Left kidney (tissue), 2 donors: ENCODE data around the gene SHISA7. TPM values are rescaled to one million over a fixed set of nuclear protein-coding genes. Genes with fewer than 3 reads are reported as not detected.
A peak's percentile ranks its signal among the peaks of the same experiment; 100 is the strongest.
"Not testable (repeated sequence)": the region's sequence is repeated elsewhere in the genome, so short reads cannot be mapped to it uniquely, and the experiment has no call there.

ENCODE experiments used
- DNase-seq: peaks from one replicate; pipeline ENCODE4 v3.0.0-alpha.2; 2013
- polyA plus RNA-seq: library from polyadenylated mRNA; unstranded; fragments of 120-200 nt; gene quantifications from one replicate; pipeline ENCODE4 v1.2.1, GENCODE V29; 2013; ENCODE audit not compliant: insufficient read length

SHISA7 gene
- polyA plus RNA-seq, 1 donor = 0.20 TPM

DNA sequence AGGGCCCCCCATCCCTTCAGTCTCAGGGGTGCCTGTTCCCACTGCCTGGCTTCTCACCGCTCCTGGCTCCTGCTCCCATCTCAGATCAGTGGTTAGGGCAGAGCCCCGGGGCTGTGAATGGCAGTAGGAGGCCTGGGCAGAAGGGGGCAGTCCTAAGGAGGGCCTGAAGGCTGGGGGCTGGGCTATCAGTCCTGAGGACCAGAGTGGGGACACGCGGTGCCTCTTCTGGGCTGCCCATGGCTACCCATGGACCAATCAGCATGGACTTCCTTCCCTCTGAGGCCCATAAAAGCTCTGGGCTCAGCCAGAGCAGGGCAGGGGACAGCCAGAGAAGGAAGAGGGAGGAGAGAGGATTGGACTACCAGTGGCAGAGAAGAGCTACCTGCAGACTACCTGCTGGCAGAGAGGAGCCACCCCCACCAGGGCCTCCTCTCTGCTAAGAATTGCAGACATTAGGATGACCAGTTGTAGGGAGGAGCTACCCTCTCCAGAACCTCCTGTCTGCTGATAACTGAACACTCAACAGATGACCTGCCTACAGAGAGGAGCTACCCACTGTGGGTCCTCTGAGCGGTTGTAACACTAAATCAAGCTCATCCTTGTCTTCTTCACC lies 23.4 kb downstream of the SHISA7 start:
- no peak for DNase-seq

DNA sequence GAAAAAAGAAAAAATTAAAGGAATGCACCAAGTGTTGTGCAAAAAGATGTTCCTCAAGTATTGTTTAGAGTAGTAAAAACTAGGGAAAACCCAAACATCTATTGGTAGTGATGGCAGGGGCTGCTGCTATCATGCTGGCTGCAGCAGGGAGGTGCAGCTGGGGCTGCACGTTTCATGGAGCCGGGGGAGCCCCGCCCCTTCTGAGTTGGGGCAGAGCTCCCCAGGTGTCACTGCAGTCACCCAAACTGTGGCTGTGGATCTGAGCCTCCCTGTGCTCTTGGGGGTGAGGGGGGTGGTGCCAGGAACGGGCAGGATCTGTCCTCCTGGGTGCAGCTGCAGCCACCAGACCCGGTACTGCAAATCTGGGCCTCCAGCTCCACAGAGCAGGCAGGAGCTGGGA lies 24.0 kb downstream of the SHISA7 start:
- DNase-seq = no peak

DNA sequence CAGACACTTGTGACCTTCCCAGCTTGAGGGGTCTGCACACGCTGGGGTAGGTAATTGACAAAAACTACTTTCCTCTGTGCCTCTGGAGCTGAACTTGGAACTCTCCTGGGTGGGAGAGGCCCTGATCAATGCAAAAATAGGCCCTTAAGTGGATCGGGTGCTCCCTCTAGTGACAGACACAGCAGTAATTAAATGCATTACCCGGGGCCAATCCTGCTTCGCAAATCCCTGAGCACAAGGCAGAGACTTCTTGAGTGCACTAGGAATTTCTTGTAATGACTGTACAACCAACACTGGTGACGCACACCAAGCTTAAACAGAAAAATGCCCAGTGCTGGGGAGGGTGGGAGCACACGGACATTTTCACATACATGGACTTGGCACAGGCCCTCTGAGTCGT lies 24.9 kb downstream of the SHISA7 start:
- peak; percentile 82 for DNase-seq

DNA sequence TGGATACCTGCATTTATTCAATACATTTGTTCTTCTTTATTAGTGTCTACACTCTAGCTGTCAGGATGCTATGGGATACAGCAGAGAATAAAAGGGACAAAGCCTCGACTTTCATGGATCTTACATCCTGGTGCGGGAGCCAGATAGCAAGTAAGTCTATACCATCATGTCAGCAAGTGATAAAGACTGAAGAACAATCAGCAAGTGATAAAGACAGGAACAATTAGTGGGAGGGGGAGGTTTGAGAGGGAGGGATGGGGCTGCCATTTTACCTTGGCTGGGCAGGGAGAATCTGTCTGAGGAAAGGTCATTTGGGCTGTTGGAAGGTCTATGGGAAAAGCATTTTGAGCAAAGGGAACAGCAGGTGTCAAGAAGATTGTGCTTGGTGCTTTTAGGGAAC lies 32.9 kb downstream of the SHISA7 start:
- no peak for DNase-seq

DNA sequence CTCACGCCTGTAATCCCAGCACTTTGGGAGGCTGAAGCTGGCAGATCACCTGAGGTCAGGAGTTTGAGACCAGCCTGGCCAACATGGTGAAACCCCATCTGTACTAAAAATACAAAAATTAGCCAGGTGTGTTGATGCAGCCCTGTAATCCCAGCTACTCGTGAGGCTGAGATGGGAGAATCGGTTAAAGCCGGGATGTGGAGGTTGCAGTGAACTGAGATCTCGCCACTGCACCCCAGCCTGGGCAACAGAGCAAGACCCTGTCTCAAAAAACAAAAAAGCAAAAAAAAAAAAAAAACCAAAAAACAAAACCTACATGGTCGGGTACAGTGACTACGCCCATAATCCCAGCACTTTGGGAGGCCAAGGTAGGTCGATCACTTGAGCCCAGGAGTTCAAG lies 33.9 kb downstream of the SHISA7 start:
- not testable (repeated sequence) for DNase-seq

DNA sequence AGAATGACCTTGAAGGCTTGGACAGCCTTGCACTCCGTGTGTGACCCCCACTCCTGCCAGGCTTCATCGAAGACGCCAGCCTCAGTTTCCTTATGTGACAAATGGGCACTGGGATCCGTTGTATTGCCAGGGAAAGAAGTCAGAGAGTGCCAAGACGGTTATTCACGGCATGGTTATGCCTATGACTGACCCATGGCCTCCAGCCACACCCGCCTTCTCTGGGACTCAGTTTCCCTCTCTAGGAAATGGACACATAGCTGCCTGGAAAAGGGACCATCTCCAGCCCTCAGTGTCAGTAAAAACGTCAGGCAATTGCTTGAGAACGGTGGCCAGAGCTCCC lies 34.6 kb downstream of the SHISA7 start:
- DNase-seq = no peak

DNA sequence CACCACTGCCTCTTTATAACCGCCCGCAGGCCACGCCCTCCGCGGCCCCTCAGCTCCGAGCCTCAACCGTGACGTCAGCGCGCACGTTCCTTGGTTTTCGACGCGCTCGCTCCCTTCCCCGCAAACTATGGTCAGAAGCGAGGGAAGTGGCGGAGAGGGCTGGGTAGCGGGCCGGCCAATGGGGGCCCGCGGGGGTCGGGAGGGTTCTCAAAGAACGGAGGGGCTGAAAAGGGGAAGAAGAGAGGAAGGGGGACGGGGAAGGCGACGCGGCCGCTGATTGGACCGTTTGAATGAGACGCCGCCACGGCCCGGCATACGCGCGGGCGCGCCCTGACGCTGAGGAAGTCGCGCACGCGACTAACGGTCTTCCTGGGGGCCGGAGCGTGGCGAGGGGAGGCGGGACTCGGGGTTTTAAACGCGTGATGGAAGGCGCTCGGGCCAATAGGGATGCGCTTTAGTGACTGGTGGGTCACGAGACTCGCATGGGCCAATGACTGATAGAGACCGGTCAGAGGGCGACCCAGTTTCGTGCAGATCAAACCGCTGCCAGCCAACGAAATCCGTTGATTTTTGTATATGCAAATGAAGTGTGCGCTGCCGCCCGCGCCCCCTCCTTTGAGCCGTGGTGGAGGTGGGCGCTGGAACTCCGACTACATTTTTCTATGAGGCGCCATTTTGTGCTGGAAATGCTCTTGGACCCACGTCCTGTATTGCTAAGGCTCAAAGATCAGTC lies 35.1 kb downstream of the SHISA7 start:
- DNase-seq = peak; percentile 99

DNA sequence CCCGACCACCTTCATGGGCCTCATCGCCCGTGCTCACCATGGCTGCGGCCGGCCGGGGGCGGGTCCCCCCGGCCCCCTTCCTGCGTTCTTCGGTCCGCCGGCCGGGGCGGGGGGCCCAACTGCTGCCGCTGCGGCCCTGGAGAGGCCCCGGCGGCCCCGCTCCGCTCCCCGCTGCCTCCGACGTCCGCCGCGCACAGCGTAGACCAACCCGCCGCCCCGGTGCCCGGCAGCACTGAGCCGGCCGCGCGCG lies 35.6 kb downstream of the SHISA7 start, which contains the start of gene UBE2S:
TSS of gene UBE2S (minus strand) at position 239 of the 250 bp plus-strand sequence. CDS start at position 40, 199 bp downstream.
- not testable (repeated sequence) for DNase-seq

DNA sequence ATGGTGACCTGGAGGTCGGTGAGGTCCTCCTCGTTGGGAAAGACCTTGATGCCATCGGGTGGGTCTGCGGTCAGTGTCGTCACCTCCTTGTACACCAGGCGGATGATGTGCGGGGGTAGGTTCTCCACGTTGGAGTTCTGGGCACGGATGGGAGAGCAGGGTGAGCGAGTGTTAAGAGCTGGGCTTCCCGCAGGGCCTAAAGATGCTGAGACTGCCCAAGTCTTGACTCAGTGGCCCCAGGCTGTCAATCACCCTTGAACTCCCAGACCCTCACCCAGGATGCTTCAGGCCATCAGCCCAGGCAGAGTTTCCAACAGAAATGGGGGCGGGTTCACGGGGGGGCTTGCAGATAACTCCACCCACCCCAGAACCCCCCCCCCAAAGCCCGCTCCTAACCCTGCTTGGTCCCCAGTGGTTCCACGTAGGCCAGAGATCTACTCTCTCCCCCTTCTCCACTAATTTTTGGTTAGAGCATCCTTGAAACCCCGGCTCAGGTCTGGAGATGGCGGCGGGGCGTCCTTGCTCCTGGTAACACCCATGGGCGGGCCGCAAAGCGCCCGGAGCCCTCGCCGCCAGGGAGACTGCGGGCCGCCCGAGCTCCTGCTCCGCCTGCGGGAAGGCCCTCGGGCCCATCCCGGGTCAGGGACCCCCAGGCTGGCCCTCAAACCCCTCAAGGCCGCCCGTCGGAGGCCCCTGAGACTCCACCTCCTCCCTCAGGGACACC lies 36.1 kb downstream of the SHISA7 start:
- no peak for DNase-seq

DNA sequence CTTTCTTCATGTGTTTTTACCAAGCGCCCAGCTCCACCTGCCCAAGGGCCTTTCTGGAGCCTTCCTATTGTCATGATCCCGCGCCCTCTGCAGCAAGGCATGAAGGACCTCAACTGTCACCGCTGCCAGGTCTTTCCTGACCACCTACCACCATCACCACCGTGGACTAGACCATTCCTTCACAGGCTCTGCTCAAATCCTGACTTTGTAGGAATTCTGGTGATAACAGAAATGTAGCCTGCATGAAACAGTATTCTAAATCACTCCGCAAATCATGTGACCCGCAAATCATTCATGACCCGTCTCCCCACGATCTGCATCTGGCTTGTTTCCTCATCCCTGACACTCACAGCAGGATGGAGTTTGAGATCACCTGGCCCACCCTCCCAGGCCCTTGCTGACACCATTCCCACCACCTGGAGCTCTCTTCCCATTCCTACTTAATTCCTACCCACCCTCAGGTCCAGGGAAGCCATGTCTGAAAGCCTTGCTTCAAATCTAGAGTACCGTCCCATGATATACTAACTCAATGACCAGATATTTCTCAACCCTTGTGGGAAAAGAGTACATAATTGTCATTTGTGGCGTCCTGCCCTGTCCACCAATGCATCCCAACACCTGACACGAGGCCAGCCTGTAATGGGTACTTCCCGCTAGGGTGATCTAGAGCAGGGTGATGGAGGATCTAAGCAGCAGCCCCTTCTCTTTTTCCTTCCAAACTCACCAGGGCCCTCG lies 36.8 kb downstream of the SHISA7 start:
- DNase-seq = no peak

DNA sequence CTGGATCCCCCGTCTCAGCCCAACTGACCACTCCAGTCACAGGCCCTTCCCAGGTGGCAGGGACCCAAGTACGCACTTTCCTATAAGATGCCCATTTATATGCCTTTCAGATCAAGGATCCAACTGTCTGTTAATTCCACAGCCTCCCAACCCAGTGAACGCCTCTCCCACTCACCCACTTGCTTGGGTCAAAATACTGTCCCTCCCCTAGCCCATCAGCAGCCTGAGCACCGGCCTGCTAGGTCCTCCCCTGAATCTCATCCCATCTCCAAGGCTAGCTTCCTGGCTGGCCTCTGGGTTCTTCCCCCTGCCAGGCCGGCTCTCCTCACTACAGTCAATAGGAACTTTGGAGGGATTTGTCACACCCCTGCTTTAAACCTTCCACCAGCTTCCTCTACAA lies 37.5 kb downstream of the SHISA7 start:
- DNase-seq = no peak

DNA sequence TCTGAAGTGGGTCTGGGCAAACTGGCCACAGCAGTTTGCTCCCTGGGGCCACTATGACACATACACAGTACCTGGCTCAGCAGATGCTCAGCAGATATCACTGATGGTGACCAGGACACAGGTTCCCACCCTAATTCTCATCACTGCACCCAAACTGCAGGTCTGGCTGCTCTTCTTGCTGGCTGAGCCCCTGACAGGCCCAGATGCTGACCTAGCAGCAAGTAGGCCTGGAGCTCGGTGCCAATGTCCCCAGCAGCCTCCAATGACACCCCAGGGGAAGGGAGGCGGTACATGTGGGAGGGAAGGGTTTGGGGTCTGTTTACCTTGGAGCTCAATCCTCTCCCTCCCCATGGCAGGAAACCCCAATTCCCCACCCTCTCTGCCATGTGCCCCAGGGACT lies 40.6 kb downstream of the SHISA7 start:
- DNase-seq = no peak

DNA sequence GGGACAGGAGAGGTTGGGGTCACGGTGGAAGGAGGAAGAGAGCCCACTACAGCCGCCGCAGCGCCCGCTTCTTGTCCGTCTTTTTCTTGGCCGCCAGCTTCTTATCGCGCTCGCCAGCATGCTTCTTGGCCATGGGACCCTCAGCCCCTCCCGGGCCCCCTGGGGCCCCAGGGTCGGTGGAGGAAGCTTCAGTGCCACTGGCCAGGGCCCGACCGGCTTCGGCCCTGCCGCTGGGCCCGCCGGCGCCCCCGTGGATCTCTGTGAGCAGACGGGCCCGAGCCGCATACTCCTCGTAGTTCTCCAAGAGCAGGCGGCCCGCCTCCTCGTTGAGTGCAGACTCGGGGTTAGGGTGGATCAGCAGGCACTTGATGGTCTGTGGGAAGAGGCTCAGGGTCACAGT lies 41.7 kb downstream of the SHISA7 start:
- DNase-seq = not testable (repeated sequence)

DNA sequence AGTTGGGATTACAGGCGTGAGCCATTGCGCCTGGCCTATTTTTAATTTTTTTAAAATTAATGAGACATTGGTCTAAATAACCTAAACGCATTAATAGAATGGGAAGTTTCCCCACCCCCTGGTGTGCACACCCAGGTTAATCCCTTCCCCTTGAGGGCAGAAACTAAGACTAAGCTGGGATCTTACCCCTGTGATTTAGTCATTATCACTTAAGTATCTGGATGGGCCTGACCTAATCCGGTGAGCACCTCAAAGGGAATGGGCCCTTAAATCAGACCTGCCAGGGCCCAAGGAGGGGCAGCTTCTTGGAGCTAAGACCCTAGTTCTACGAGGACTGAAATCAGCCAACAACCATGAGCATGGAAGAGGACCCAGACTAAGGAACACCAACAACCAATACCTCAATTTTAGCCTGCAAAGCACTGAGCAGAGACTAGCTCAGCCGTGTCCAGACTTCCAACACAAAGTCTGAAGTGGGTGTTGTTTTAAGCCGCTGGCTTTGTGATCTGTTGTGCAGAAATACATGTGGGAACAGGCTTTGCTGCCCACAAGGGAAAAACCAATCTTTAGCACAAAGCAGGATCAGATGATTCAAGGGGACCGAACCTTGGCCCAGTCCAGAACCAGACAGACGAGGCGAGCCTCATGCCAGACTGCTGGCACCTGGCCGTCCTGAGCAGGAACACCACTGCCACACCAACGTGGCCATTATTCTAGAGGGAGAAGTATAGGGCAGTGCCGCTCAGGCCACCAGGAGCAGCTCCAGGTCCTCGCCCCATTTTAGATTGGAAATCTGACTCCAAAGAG lies 42.6 kb downstream of the SHISA7 start:
- no peak for DNase-seq

DNA sequence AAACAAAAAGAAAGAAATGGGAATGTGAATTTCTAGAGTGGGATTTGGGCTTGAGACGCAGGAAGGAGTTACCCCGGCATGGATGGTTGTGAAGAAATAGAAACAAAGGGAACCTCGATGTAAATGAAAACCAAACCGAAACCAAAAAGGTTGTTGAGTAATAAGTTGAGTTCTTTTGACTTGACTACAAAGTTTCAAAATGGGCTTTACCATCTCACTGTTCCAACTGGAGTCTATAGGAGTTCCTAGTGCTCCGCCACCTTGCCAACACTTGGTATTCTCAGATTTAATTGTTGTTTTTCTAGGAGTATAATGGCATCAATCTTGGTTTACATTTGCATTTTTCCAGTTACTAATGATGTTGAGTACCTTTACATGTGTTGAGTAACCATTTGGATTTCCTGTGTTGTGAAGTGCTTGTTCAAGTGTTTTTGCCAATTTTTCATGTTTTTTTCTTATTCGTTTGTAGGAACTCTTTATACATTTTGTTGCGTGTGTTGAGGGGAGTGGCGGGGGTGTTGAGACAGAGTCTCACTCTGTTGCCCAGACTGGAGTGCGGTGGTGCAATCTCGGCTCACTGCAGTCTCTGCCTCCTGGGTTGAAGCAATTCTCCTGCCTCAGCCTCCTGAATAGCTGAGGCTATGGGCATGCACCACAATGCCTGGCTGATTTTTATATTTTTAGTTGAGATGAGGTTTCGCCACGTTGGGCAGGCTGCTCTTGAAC lies 44.7 kb downstream of the SHISA7 start:
- no peak for DNase-seq

DNA sequence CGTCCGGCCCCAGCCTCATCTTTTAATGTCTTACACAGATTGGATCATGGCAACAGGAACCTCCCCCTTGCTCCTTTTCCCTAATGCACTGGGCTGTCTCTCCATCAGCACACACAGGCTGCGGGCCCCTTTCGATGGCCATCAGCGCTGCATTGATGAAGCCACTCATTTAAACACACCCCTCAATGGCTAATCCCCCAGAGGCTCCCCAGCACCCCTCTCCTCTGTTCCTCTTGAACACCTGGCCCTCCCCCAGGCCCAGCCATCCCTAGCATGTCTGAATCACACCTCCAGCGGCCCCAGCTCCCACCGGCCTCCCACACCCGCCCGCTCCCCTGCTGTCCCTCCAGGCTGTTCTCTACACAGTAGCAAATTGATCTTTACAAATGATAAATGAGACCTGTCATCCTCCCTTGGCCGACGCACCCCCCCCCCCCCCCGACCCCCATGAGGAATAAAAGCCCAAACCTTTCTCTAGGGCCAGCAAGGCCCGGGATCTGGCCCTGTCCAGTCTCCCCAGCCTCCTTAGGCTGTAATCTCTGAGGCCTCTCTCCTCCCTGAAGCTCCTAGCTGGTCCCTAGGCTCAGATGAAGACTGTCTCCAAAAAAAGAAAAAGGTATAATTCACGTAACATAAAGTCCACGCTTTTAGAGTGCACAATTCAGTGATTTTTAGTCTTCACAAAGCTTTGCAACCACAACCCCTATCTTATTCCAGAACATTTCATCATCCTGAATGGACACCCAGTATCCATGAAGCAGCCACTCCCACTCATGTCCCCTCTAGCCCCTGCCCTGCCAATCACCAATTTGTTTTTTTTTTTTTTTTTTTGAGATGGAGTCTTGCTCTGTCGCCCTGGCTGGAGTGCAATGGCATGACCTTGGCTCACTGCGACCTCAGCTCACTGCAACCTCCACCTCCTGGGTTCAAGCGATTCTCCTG lies 50.0 kb downstream of the SHISA7 start:
- no peak for DNase-seq

DNA sequence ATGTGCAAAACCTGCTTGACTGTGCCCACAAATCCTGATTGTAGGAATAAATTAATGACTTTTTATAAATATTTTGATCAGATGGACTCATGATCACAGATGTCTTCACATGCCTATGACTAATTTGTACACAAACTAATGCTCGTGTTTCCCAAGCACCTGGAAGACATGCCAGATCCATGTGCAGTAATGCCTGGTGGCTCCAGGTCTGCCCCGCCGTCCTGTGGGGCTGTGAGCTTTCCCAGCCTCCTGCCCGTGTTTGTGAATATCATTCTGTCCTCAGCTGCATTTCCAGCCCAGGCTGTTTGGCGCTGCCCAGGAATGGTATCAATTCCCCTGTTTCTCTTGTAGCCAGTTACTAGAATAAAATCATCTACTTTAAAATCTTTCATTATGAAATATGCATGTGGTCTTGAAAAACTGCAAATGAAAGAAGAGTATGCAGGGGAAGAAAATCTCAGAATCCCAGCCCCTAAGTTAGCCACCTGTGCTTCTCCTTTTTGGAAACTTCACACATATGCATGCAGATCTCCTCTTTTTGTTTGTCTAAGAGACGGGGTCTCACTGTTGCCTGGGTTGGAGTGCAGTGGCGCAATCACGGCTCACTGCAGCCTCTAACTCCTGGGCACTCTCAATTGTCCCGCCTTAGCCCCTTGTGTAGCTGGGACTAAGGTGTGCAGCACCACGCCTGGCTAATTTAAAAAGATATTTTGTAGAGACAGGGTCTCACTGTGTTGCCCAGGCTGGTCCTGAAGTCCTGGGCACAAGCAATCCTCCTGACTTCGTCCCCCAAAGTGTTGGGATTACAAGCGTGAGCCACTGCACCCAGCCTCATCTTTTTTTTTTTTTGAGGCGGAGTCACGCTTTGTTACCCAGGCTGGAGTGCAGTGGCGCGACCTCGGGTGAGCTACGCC lies 51.1 kb downstream of the SHISA7 start:
- DNase-seq = no peak

DNA sequence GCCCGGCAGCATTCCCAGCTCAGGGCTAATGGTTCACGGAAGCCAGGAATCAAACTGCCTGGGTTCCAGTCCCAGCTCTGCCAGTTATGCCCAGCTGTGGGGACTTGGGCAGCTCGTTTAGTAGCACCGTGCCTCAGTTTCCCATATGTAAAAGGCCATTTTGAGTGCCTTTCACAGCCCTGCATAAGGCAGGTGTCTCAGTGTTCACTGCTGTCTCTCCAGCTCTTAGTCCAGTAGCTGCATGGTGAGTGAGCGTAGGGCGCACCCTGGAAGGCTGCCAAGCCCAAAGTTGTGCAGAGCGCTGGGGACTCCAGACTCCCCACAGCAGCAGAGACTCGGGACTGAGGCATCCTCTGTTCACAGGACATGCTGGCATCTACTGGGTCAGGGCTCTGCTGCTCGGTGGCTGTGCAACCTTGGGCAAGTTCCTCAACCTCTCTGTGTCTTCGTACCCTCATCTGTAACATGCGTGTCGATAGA lies 51.9 kb downstream of the SHISA7 start:
- no peak for DNase-seq

DNA sequence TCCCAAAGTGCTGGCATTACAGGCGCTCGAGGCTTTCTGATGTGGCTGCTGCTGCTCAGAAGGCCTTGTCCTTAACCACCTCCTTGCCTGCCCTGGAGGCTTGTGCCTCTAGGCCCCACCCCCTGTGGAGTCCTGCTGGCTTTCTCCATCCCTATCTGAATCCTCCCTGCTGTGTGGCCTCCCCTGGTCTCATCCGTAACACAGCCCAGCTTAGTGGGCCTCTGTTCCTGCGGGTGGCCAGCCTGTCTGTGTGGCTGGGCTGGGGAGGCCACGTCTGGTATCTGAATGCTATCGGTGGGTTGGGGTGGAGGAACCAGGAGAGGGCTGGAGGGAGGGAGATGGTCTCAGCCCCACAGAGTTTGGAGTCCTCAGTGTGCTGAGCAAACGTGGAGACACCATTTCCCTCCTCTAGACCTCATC lies 52.6 kb downstream of the SHISA7 start:
- DNase-seq = no peak
